ENCODE data around the gene ZNF784. TPM values are rescaled to one million over a fixed set of nuclear protein-coding genes. Genes with fewer than 3 reads are reported as not detected.

Gene ZNF784
- total and polyA plus RNA-seq, 9 donors = 6.0 to 16.9 (median 11.7) TPM

DNA sequence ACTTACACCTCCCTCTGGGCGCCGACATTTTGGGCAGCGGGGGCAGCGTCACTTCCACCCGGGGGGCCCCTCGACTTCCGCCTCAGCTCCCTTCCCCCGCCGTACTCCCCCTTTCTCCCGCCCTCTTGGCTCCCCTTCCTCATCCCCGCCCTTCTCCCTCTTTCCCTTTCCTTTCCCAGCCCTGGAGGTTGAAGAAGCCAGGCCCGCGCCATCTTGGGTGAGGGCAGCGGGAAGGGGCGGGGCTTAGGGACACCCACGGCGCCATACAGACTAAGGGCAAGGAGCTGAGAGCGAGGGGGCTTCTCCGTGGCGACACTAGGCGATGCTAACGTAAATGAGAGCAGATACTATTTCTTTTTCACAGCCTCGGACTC lies 24.9 kb downstream of the ZNF784 start, which contains the start of gene FIZ1:
TSS of gene FIZ1 (minus strand) at position 50 of the 374 bp plus-strand sequence. CDS start 1,652 bp downstream, outside the sequence.
- no peaks in the 10 kb centered on the region for H3K36me3 ChIP-seq
- H3K27ac ChIP-seq = peak within 1 kb of the TSS; percentile 90 to 99
- peak within 1 kb of the TSS; percentile 96 for H3K4me3 ChIP-seq
- intact Hi-C loops (cut with DNase I) = no loop called here
- no peaks in the 10 kb centered on the region for H3K27me3 ChIP-seq
- H3K4me1 ChIP-seq (ENCODE audit: insufficient read depth) = peaks cover 2% of the 10 kb centered on the region
- DNase-seq = peak; percentile 98 to 99 (median 99)
- 0 to 1% (median 0%) methylated on average over 23 of the region's 23 CpGs for WGBS, 3 donors
- no peaks in the 10 kb centered on the region for H3K9me3 ChIP-seq
- TF ChIP-seq, protein P1, sequence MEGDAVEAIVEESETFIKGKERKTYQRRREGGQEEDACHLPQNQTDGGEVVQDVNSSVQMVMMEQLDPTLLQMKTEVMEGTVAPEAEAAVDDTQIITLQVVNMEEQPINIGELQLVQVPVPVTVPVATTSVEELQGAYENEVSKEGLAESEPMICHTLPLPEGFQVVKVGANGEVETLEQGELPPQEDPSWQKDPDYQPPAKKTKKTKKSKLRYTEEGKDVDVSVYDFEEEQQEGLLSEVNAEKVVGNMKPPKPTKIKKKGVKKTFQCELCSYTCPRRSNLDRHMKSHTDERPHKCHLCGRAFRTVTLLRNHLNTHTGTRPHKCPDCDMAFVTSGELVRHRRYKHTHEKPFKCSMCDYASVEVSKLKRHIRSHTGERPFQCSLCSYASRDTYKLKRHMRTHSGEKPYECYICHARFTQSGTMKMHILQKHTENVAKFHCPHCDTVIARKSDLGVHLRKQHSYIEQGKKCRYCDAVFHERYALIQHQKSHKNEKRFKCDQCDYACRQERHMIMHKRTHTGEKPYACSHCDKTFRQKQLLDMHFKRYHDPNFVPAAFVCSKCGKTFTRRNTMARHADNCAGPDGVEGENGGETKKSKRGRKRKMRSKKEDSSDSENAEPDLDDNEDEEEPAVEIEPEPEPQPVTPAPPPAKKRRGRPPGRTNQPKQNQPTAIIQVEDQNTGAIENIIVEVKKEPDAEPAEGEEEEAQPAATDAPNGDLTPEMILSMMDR (IDR thresholded peaks at IDR 0.05) = no peak
- TF ChIP-seq EP300 (IDR thresholded peaks at IDR 0.05) (peak; percentile 46), POLR2A (IDR thresholded peaks at IDR 0.05) (no peak)

DNA sequence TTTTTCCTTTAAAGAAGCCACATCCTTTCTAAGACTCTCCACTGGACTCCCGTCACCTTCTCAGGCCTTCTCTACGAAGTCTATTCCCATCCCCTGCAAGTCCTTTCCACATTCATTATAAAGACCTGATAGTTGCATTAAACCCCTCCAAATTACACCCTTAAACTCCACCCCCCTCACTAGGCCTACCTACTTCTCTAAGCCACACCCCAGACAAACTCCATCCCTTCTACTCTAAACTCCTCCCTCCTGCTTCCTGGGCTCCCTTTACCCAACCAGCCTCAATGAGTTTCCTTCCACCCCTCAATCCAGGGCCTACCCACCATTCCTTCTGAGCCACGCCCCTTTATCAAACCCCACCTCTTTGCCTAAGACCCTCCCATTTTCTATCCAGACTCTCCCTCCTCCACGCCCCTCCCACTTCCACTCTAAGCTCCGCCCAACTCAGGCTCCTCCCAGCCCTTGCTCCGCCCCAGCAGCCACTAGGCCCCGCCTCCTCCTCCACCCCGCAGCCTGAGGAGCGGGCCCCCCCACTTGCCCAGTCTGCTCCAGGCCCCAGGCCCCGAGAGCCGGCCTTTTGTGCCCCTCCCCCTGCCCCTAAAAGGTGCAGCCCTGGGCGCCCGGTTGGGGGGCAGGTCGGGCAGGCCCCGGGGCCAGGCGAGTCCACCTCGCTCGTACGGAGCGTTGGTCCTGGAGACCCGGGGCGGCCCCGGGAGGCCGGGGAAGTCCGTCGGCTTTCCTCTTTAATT lies 25.5 kb downstream of the ZNF784 start:
- Histone ChIP-seq H3K36me3 (no peaks in the 10 kb centered on the region), H3K27me3 (no peaks in the 10 kb centered on the region), H3K4me3 (peak overlapping the region; percentile 96), H3K9me3 (no peaks in the 10 kb centered on the region), H3K27ac (peak overlapping the region; percentile 90 to 99), H3K4me1 (ENCODE audit: insufficient read depth) (no peaks in the 10 kb centered on the region)
- intact Hi-C loops (cut with DNase I) = no loop called here
- TF ChIP-seq EP300 (IDR thresholded peaks at IDR 0.05) (no peak), POLR2A (IDR thresholded peaks at IDR 0.05) (peak; percentile 25)
- TF ChIP-seq, protein P1 (IDR thresholded peaks at IDR 0.05) = peak in 1 of 3 donors; percentile 7
- DNase-seq = peak; percentile 93 to 98 (median 96)
- WGBS, 3 donors = 5 to 6% (median 6%) methylated on average over 25 to 26 of the region's 26 CpGs

DNA sequence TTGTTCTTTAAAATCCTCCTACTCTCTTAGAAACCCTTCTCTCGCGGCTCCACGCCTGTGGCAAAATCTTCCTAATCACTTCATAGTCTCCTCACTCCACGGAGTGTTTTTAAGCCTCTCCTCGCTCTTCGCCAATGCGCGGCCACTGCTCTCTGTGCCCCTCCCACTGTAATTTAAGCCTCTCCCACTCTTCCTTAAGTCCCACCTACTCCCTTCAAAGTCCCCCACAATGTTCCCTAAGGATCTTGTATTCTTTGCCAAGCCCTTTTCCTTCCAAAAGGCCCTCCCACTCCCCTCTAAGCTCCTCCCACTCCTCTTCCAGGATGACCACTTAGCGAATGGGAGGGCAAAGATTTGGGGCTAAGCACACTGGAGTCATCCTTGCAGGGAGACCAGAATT lies 26.3 kb downstream of the ZNF784 start:
- Histone ChIP-seq H3K4me1 (ENCODE audit: insufficient read depth) (no peaks in the 10 kb centered on the region), H3K27me3 (no peaks in the 10 kb centered on the region), H3K36me3 (no peaks in the 10 kb centered on the region), H3K4me3 (no peak overlapping the region), H3K9me3 (no peaks in the 10 kb centered on the region), H3K27ac (no peak overlapping the region)
- intact Hi-C loops (cut with DNase I) = no loop called here
- TF ChIP-seq EP300 (IDR thresholded peaks at IDR 0.05) (no peak), POLR2A (IDR thresholded peaks at IDR 0.05) (no peak)
- TF ChIP-seq, protein P1 (IDR thresholded peaks at IDR 0.05) = no peak
- peak in 1 of 5 donors; percentile 50 for DNase-seq
- WGBS, 3 donors = 77 to 90% (median 83%) methylated on average over 9 of the region's 9 CpGs

DNA sequence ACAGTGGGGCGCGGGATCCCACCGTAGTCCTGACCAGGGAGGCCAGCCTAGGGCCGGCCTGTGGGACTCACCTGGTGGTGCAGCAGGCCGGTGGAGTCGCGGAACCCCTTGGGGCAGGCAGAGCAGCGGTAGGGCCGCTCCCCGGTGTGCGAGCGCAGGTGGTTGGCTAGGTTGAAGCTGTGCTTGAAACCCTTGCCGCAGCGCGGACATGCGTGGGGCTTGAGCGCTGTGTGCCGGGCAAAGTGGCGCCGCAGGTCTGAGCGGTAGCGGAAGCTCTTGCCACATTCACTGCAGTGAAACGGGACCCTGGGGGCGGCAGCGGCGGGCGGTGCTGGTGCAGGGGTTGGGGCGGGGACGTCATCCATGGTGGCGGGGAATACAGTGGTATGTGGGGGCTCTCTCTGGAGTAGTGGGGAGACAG lies 26.9 kb downstream of the ZNF784 start:
- Histone ChIP-seq H3K36me3 (no peaks in the 10 kb centered on the region), H3K27me3 (no peaks in the 10 kb centered on the region), H3K9me3 (no peaks in the 10 kb centered on the region), H3K27ac (no peak overlapping the region), H3K4me1 (ENCODE audit: insufficient read depth) (no peaks in the 10 kb centered on the region), H3K4me3 (no peak overlapping the region)
- 93 to 96% (median 95%) methylated on average over 30 of the region's 30 CpGs for WGBS, 3 donors
- TF ChIP-seq, protein P1 (IDR thresholded peaks at IDR 0.05) = no peak
- TF ChIP-seq POLR2A (IDR thresholded peaks at IDR 0.05) = no peak
- TF ChIP-seq EP300 (IDR thresholded peaks at IDR 0.05) = no peak
- intact Hi-C loops (cut with DNase I) = no loop called here
- DNase-seq = peak in 4 of 5 donors; percentile 44 to 71 (median 64)
